Measurements from ENCODE around the gene GRAMD1A.

DNA sequence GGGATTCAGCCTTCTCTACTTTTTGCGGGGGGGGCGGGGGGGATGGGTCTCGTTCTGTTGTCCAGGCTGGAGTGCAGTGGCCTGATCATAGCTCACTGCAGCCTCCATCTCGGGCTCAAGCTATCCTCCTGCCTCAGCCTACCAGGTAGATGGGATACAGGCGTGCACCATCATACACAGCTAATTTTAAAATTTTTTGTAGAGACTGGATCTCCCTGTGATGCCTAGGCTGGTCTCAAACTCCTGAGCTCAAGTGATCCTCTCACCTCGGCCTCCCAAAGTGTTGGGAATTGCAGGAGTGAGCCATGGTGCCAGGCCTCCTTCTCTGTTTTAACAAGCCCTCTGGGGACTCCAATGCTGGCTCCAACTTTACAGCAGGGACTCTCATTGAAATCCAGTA, 35.5 kb upstream of the GRAMD1A start:
- TF ChIP-seq, protein P1, sequence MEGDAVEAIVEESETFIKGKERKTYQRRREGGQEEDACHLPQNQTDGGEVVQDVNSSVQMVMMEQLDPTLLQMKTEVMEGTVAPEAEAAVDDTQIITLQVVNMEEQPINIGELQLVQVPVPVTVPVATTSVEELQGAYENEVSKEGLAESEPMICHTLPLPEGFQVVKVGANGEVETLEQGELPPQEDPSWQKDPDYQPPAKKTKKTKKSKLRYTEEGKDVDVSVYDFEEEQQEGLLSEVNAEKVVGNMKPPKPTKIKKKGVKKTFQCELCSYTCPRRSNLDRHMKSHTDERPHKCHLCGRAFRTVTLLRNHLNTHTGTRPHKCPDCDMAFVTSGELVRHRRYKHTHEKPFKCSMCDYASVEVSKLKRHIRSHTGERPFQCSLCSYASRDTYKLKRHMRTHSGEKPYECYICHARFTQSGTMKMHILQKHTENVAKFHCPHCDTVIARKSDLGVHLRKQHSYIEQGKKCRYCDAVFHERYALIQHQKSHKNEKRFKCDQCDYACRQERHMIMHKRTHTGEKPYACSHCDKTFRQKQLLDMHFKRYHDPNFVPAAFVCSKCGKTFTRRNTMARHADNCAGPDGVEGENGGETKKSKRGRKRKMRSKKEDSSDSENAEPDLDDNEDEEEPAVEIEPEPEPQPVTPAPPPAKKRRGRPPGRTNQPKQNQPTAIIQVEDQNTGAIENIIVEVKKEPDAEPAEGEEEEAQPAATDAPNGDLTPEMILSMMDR (IDR thresholded peaks at IDR 0.05; ENCODE audit: low read depth, low read length, poor library complexity, severe bottlenecking): no peak
- TF ChIP-seq EZH2phosphoT487 (IDR thresholded peaks at IDR 0.05; ENCODE audit: borderline replicate concordance, low read length): no peak
